PFSK-1 (cell line): Measurements from ENCODE around the gene DYNLT1.

ENCODE experiments used
- FOXP2 ChIP-seq: optimal IDR thresholded peaks from 2 replicates; pipeline ENCODE3; 2011; ENCODE audit warnings: borderline replicate concordance, control low read depth, inconsistent platforms; ENCODE audit not compliant: insufficient read depth; ENCODE audit errors: extremely low read length, extremely low read depth
- POLR2AphosphoS5 ChIP-seq: IDR thresholded peaks from 2 replicates; pipeline ENCODE4 v1.6.1; 2012; ENCODE audit warnings: low read depth, mild to moderate bottlenecking, control low read depth, low read length, moderate library complexity
- REST ChIP-seq, 2 experiments: IDR thresholded peaks; 2 replicates each; pipeline versions ENCODE4 v1.6.1 to v1.8.0; 2011 to 2012; ENCODE audit warnings: low read depth in 2 of 2, low read length in 2 of 2, control low read depth in 1 of 2, inconsistent platforms in 1 of 2, mild to moderate bottlenecking in 1 of 2, moderate library complexity in 1 of 2; ENCODE audit not compliant: insufficient read depth in 1 of 2
- SIN3A ChIP-seq: IDR thresholded peaks from 2 replicates; pipeline ENCODE4 v1.6.1; 2012; ENCODE audit warnings: mild to moderate bottlenecking, low read length, moderate library complexity, borderline replicate concordance; ENCODE audit not compliant: insufficient read depth
- TAF1 ChIP-seq: IDR thresholded peaks from 2 replicates; pipeline ENCODE4 v1.6.1; 2012; ENCODE audit warnings: low read length, control low read depth, borderline replicate concordance; ENCODE audit not compliant: insufficient read depth

DYNLT1 gene

GRCh38 chr6:158603261-158604047 lies 41.1 kb downstream of the DYNLT1 start:
- TF ChIP-seq TAF1 (no peak), POLR2AphosphoS5 (no peak), SIN3A (no peak), REST (IDR thresholded peaks at IDR 0.05; ENCODE audit: insufficient read depth in 1 of 2, low read depth in 2 of 2, low read length in 2 of 2) (no peak), FOXP2 (no peak)

GRCh38 chr6:158599635-158600034 lies 44.9 kb downstream of the DYNLT1 start:
- TF ChIP-seq FOXP2 (no peak), POLR2AphosphoS5 (no peak), TAF1 (no peak), SIN3A (no peak), REST (IDR thresholded peaks at IDR 0.05; ENCODE audit: insufficient read depth in 1 of 2, low read depth in 2 of 2, low read length in 2 of 2) (no peak)

GRCh38 chr6:158597565-158597964 lies 47.0 kb downstream of the DYNLT1 start:
- TF ChIP-seq REST (IDR thresholded peaks at IDR 0.05; ENCODE audit: insufficient read depth in 1 of 2, low read depth in 2 of 2, low read length in 2 of 2), result no peak
- no peak for TF ChIP-seq TAF1
- no peak for TF ChIP-seq SIN3A
- no peak for TF ChIP-seq POLR2AphosphoS5
- no peak for TF ChIP-seq FOXP2

- TF ChIP-seq REST (IDR thresholded peaks at IDR 0.05; ENCODE audit: insufficient read depth in 1 of 2, low read depth in 2 of 2, low read length in 2 of 2) (no peak), TAF1 (no peak), SIN3A (no peak), FOXP2 (no peak), POLR2AphosphoS5 (no peak)
These were observed 47.7 kb downstream of the DYNLT1 start for GRCh38 chr6:158596861-158597260.

GRCh38 chr6:158595223-158595622 lies 49.3 kb downstream of the DYNLT1 start:
- no peak for TF ChIP-seq POLR2AphosphoS5
- TF ChIP-seq TAF1, result no peak
- TF ChIP-seq SIN3A, result no peak
- no peak for TF ChIP-seq FOXP2
- TF ChIP-seq REST (IDR thresholded peaks at IDR 0.05; ENCODE audit: insufficient read depth in 1 of 2, low read depth in 2 of 2, low read length in 2 of 2), result no peak
